Measurements from ENCODE around the gene TMEM221. TPM values are rescaled to one million over a fixed set of nuclear protein-coding genes. Genes with fewer than 3 reads are reported as not detected.

TMEM221 gene
- total and polyA plus RNA-seq, 9 of the 15 experiments (the other 6 are each of a cell fraction or from before 2014, with no cell fraction given), result 0.06 to 0.35 TPM; not detected in 7

GRCh38 chr19:17450264-17451075 is 2.0 kb upstream of the TMEM221 start (continued):
- TF ChIP-seq ZMIZ1 (IDR thresholded peaks at IDR 0.05; ENCODE audit: low read depth in 2 of 2, low read length in 2 of 2) (no peak), GMEB1 (CRISPR knock-in tag; IDR thresholded peaks at IDR 0.05) (no peak), BCL6 (CRISPR knock-in tag; IDR thresholded peaks at IDR 0.05) (no peak), TOE1 (IDR thresholded peaks at IDR 0.05; ENCODE audit: borderline replicate concordance) (0 out of 2 replicates have a peak, but pooled peaks have one; percentile 70), TOE1 (CRISPR knock-in tag; IDR thresholded peaks at IDR 0.05; ENCODE audit: borderline replicate concordance, low read depth) (no peak), ZFP30 (CRISPR knock-in tag; IDR thresholded peaks at IDR 0.05; ENCODE audit: borderline replicate concordance) (no peak), BRF2 (IDR thresholded peaks at IDR 0.05; ENCODE audit: borderline replicate concordance, insufficient read depth, insufficient read length) (no peak), GABPB2 (CRISPR knock-in tag; conservative IDR thresholded peaks at IDR 0.05) (no peak), NFIC (IDR thresholded peaks at IDR 0.05) (no peak), HDAC3 (IDR thresholded peaks at IDR 0.05; ENCODE audit: borderline replicate concordance, partially characterized antibody) (no peak), CBX2 (IDR thresholded peaks at IDR 0.05; ENCODE audit: insufficient read depth, low read length, poor library complexity, severe bottlenecking) (no peak), ZNF384 (IDR thresholded peaks at IDR 0.05; ENCODE audit: low read depth, low read length) (peak; percentile 81), TCF7L2 (IDR thresholded peaks at IDR 0.05; ENCODE audit: low read depth, low read length) (no peak), MAFF (IDR thresholded peaks at IDR 0.05; ENCODE audit: low read length) (peak; percentile 76)

Data from K562 (cell line).